H9 (cell line): ENCODE data around the gene PLEKHJ1. TPM values are rescaled to one million over a fixed set of nuclear protein-coding genes. Genes with fewer than 3 reads are reported as not detected.
A peak's percentile ranks its signal among the peaks of the same experiment; 100 is the strongest.

Experiments
- DNase-seq: peaks from one replicate; pipeline ENCODE4 v3.0.0-alpha.2; 2017
- H2AFZ ChIP-seq: one replicate; pipeline ENCODE4 v1.6.1; 2013; ENCODE audit warnings: mild to moderate bottlenecking, low read length, control low read depth, moderate library complexity
- H2AK5ac ChIP-seq: 2 replicates; pipeline ENCODE4 v1.6.1; 2013; ENCODE audit warnings: low read length, control low read depth, mixed read lengths; ENCODE audit not compliant: insufficient read length
- H2BK120ac ChIP-seq: one replicate; pipeline ENCODE4 v1.6.1; 2013; ENCODE audit warnings: low read depth, mild to moderate bottlenecking, low read length, control low read depth, inconsistent platforms; ENCODE audit not compliant: poor library complexity, severe bottlenecking
- H2BK12ac ChIP-seq: 2 replicates; pipeline ENCODE4 v1.6.1; 2013; ENCODE audit warnings: low read length, control low read depth, mixed read lengths, low read depth; ENCODE audit not compliant: insufficient read length
- H2BK15ac ChIP-seq: 2 replicates; pipeline ENCODE4 v1.6.1; 2013; ENCODE audit warnings: low read depth, low read length, control low read depth
- H2BK20ac ChIP-seq: one replicate; pipeline ENCODE4 v1.6.1; 2013; ENCODE audit warnings: low read depth, mild to moderate bottlenecking, low read length, control low read depth, inconsistent platforms; ENCODE audit not compliant: poor library complexity, severe bottlenecking
- H2BK5ac ChIP-seq: 2 replicates; pipeline ENCODE4 v1.6.1; 2013; ENCODE audit warnings: low read length, control low read depth, mixed read lengths; ENCODE audit not compliant: insufficient read length
- H3K14ac ChIP-seq: 2 replicates; pipeline ENCODE4 v1.6.1; 2013; ENCODE audit warnings: low read length, control low read depth; ENCODE audit not compliant: insufficient read depth
- H3K18ac ChIP-seq: 2 replicates; pipeline ENCODE4 v1.6.1; 2013; ENCODE audit warnings: low read depth, mild to moderate bottlenecking, mixed read lengths, low read length, control low read depth; ENCODE audit not compliant: insufficient read length
- H3K23ac ChIP-seq: 2 replicates; pipeline ENCODE4 v1.6.1; 2013; ENCODE audit warnings: low read length, control low read depth, mixed read lengths, low read depth; ENCODE audit not compliant: insufficient read length
- H3K23me2 ChIP-seq: 2 replicates; pipeline ENCODE4 v1.6.1; 2013; ENCODE audit warnings: low read depth, mild to moderate bottlenecking, mixed read lengths, low read length, control low read depth; ENCODE audit not compliant: insufficient read length, poor library complexity, severe bottlenecking
- H3K27ac ChIP-seq: 2 replicates; pipeline ENCODE4 v1.5.1; 2013; ENCODE audit warnings: low read length, control low read depth, mixed read lengths, low read depth; ENCODE audit not compliant: insufficient read length
- H3K27me3 ChIP-seq: 2 replicates; pipeline ENCODE4 v1.6.1; 2013; ENCODE audit warnings: low read length, control low read depth, inconsistent platforms; ENCODE audit not compliant: insufficient read depth
- H3K4ac ChIP-seq: 2 replicates; pipeline ENCODE4 v1.6.1; 2013; ENCODE audit warnings: low read depth, mild to moderate bottlenecking, control low read depth, inconsistent platforms, low read length, moderate library complexity
- H3K4me1 ChIP-seq: 2 replicates; pipeline ENCODE4 v1.6.1; 2013; ENCODE audit warnings: low read length, control low read depth, inconsistent platforms; ENCODE audit not compliant: insufficient read depth
- H3K4me2 ChIP-seq: 2 replicates; pipeline ENCODE4 v1.6.1; 2013; ENCODE audit warnings: low read length, control low read depth, mixed read lengths; ENCODE audit not compliant: insufficient read length, insufficient read depth
- H3K56ac ChIP-seq: 2 replicates; pipeline ENCODE4 v1.6.1; 2013; ENCODE audit warnings: low read depth, mild to moderate bottlenecking, mixed read lengths, low read length, control low read depth; ENCODE audit not compliant: insufficient read length
- H3K79me1 ChIP-seq: 2 replicates; pipeline ENCODE4 v1.6.1; 2013; ENCODE audit warnings: low read depth, mild to moderate bottlenecking, moderate library complexity, low read length, control low read depth, inconsistent platforms; ENCODE audit not compliant: insufficient read depth, poor library complexity, severe bottlenecking
- H3K79me2 ChIP-seq: 2 replicates; pipeline ENCODE4 v1.6.1; 2013; ENCODE audit warnings: low read length, control low read depth, inconsistent platforms; ENCODE audit not compliant: insufficient read depth
- H3K9ac ChIP-seq: 2 replicates; pipeline ENCODE4 v1.6.1; 2013; ENCODE audit warnings: low read length, control low read depth, mixed read lengths; ENCODE audit not compliant: insufficient read length; ENCODE audit errors: extremely low read depth
- H3K9me3 ChIP-seq: one replicate; pipeline ENCODE4 v1.6.1; 2013; ENCODE audit warnings: low read depth, low read length, inconsistent platforms; ENCODE audit not compliant: control insufficient read depth
- H3T11ph ChIP-seq: one replicate; pipeline ENCODE4 v1.6.1; 2013; ENCODE audit warnings: mild to moderate bottlenecking, low read length, control low read depth, inconsistent platforms
- H4K20me1 ChIP-seq: one replicate; pipeline ENCODE4 v1.6.1; 2013; ENCODE audit not compliant: control insufficient read depth, insufficient read length, insufficient read depth
- H4K5ac ChIP-seq: 2 replicates; pipeline ENCODE4 v1.6.1; 2013; ENCODE audit warnings: low read depth, mild to moderate bottlenecking, mixed read lengths, low read length, control low read depth; ENCODE audit not compliant: insufficient read length
- H4K8ac ChIP-seq: replicated peaks from 2 replicates; pipeline ENCODE4 v1.6.1; 2013; ENCODE audit warnings: low read length, control low read depth, mixed read lengths, low read depth; ENCODE audit not compliant: insufficient read length
- H4K91ac ChIP-seq: 2 replicates; pipeline ENCODE4 v1.6.1; 2013; ENCODE audit warnings: low read depth, mild to moderate bottlenecking, moderate library complexity, mixed read lengths, low read length, control low read depth; ENCODE audit not compliant: insufficient read length
- H3K27ac Mint-ChIP-seq, 3 experiments: 2 replicates in 2 of 3; 3 replicates in 1 of 3; pipeline ENCODE4 v1.8.0; 2020 to 2021; ENCODE audit warnings: mixed read lengths in 3 of 3, mild to moderate bottlenecking in 1 of 3, moderate library complexity in 1 of 3
- H3K27me3 Mint-ChIP-seq: 2 replicates; pipeline ENCODE4 v1.8.0; 2021; ENCODE audit warnings: low read depth, mild to moderate bottlenecking, moderate library complexity, mixed read lengths
- H3K36me3 Mint-ChIP-seq, 3 experiments: 2 replicates in 2 of 3; 3 replicates in 1 of 3; pipeline ENCODE4 v1.8.0; 2020 to 2021; ENCODE audit warnings: low read depth in 3 of 3, mixed read lengths in 3 of 3; ENCODE audit not compliant: insufficient read depth in 1 of 3
- H3K4me1 Mint-ChIP-seq, 2 experiments: 2 replicates each; pipeline ENCODE4 v1.8.0; 2020; ENCODE audit warnings: mixed read lengths in 2 of 2
- H3K4me3 Mint-ChIP-seq, 2 experiments: 2 replicates in 1 of 2; 3 replicates in 1 of 2; pipeline ENCODE4 v1.8.0; 2020 to 2021; ENCODE audit warnings: mild to moderate bottlenecking in 2 of 2, mixed read lengths in 2 of 2, moderate library complexity in 1 of 2
- H3K9me3 Mint-ChIP-seq, 2 experiments: 2 replicates in 1 of 2; 3 replicates in 1 of 2; pipeline ENCODE4 v1.8.0; 2020; ENCODE audit warnings: mild to moderate bottlenecking in 2 of 2, mixed read lengths in 2 of 2, moderate library complexity in 1 of 2
- CTCF ChIP-seq: fragments of 200-600 bp; sonication (generic); conservative IDR thresholded peaks from 3 replicates; pipeline ENCODE4 v1.8.0; 2021; ENCODE audit warnings: antibody characterized with exemption, mild to moderate bottlenecking
- WGBS: extraction: QIAGEN DNeasy Blood & Tissue Kit; methylation state at CpG from one replicate; pipeline ENCODE4 v1.1.7; 2013; ENCODE audit warnings: missing lambda C conversion rate, low lambda C conversion rate, mixed read lengths; ENCODE audit not compliant: insufficient read length; ENCODE audit errors: extremely low coverage; 5-methylcytosine and 5-hydroxymethylcytosine counted together
- total RNA-seq: library from RNA; stranded (reverse); gene quantifications from 2 replicates; pipeline ENCODE4 v1.2.1, GENCODE V29; 2021

PLEKHJ1 gene
- total RNA-seq, 1 experiment from 2014 or later = 139 TPM

- H3K36me3 Mint-ChIP-seq = peaks cover 21 to 41% (median 40%) of the 10 kb centered on the region in 3 experiments
- Histone ChIP-seq H4K5ac (no peak overlapping the region), H2AFZ (no peak overlapping the region), H3K79me1 (no peaks in the 10 kb centered on the region), H2BK5ac (no peak overlapping the region), H3K9me3 (no peaks in the 10 kb centered on the region), H4K8ac (no peak overlapping the region), H3K23ac (no peak overlapping the region), H3K4me2 (no peak overlapping the region), H3K14ac (no peak overlapping the region), H3K4ac (no peak overlapping the region), H3K27me3 (no peaks in the 10 kb centered on the region), H2BK12ac (no peak overlapping the region), H3K79me2 (no peaks in the 10 kb centered on the region), H4K20me1 (no peaks in the 10 kb centered on the region), H2BK120ac (no peak overlapping the region), H3K4me1 (no peaks in the 10 kb centered on the region), H2AK5ac (no peak overlapping the region), H3K23me2 (no peaks in the 10 kb centered on the region), H4K91ac (no peak overlapping the region), H2BK15ac (no peak overlapping the region), H3T11ph (no peak overlapping the region), H3K27ac (no peak overlapping the region), H3K9ac (no peak overlapping the region), H2BK20ac (no peak overlapping the region), H3K56ac (no peak overlapping the region), H3K18ac (no peak overlapping the region)
- H3K27ac Mint-ChIP-seq = peak overlapping the region in 2 of 3 experiments; percentile 28 to 74; a peak in 1 of 7 replicates
- TF ChIP-seq CTCF = no peak
- DNase-seq = no peak
- no CpG with 5 or more reads among the region's 17 CpGs for WGBS
- no peak overlapping the region for H3K4me3 Mint-ChIP-seq
- H3K27me3 Mint-ChIP-seq = no peaks in the 10 kb centered on the region
- no peaks in the 10 kb centered on the region for H3K9me3 Mint-ChIP-seq
- H3K4me1 Mint-ChIP-seq = no peaks in the 10 kb centered on the region
Measured at GRCh38 chr19:2209408-2209807, 26.7 kb downstream of the PLEKHJ1 start.
